Measurements from ENCODE around the gene PTGER1.

The PTGER1 gene

GRCh38 chr19:14432791-14433553 lies 42.2 kb downstream of the PTGER1 start, which contains the start of gene PKN1:
Gene PKN1 (plus strand): TSS chr19:14433306. CDS start chr19:14433522, 216 bp downstream.
- peak within 1 kb of the TSS; percentile 90 for H3K4me3 ChIP-seq (ENCODE audit: low read depth, low read length)
- DNase-seq (ENCODE audit: low read depth): peak; percentile 71
- TF ChIP-seq, protein P1, sequence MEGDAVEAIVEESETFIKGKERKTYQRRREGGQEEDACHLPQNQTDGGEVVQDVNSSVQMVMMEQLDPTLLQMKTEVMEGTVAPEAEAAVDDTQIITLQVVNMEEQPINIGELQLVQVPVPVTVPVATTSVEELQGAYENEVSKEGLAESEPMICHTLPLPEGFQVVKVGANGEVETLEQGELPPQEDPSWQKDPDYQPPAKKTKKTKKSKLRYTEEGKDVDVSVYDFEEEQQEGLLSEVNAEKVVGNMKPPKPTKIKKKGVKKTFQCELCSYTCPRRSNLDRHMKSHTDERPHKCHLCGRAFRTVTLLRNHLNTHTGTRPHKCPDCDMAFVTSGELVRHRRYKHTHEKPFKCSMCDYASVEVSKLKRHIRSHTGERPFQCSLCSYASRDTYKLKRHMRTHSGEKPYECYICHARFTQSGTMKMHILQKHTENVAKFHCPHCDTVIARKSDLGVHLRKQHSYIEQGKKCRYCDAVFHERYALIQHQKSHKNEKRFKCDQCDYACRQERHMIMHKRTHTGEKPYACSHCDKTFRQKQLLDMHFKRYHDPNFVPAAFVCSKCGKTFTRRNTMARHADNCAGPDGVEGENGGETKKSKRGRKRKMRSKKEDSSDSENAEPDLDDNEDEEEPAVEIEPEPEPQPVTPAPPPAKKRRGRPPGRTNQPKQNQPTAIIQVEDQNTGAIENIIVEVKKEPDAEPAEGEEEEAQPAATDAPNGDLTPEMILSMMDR (IDR thresholded peaks at IDR 0.05; ENCODE audit: insufficient read depth, low read depth, low read length, missing control alignments): peak; percentile 8

GRCh38 chr19:14430712-14431111 lies 44.4 kb downstream of the PTGER1 start:
- TF ChIP-seq, protein P1 (IDR thresholded peaks at IDR 0.05; ENCODE audit: insufficient read depth, low read depth, low read length, missing control alignments): no peak
- no peak overlapping the region for H3K4me3 ChIP-seq (ENCODE audit: low read depth, low read length)
- DNase-seq (ENCODE audit: low read depth): no peak

DNA sequence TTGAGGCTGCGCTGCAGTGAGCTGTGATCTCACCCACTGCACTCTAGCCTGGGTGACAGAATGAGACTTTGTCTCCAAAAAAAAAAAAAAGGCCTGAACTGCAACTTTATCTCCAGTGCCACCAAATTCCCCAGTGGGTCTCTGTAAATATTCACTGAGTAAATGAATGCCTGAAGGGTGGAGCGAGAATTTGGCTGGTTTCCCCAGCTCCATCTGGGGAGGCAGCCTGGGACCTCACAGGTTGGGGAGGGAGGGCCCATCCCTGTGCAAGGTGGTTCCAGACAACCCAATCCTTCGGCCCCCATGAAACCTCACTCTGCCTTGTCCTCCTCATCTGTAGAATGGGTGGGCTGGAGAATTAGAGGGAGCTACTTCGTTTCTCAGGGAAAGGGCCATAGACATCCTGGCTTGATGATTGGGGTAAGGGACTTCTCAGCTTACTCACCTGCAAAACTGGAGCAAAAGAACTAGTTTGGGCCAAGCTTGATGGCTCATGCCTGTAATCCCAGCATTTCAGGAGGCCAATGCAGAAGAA lies 46.2 kb downstream of the PTGER1 start:
- H3K4me3 ChIP-seq (ENCODE audit: low read depth, low read length): no peak overlapping the region
- TF ChIP-seq, protein P1 (IDR thresholded peaks at IDR 0.05; ENCODE audit: insufficient read depth, low read depth, low read length, missing control alignments): no peak
- DNase-seq (ENCODE audit: low read depth): no peak

DNA sequence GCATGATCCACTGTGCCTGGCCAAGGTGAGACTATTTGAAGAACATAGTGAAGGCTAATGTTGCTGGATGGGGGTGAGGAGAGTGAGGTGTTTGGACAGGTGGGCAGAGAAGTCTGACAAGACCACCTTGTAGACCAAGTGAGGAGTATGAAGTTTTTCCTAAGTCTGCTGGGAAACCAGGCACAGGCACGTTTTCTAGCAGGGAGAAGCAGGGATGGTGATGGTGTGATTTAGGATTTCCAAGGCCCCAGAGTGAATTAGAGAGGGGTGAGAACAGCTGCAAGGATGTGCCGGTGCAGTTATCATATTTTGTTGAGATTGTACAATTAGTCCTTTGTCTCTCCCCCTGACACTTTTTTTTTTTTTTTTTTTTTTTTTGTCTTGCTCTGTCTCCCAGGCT lies 47.7 kb downstream of the PTGER1 start:
- no peak for DNase-seq (ENCODE audit: low read depth)
- H3K4me3 ChIP-seq (ENCODE audit: low read depth, low read length): no peak overlapping the region
- TF ChIP-seq, protein P1 (IDR thresholded peaks at IDR 0.05; ENCODE audit: insufficient read depth, low read depth, low read length, missing control alignments): no peak

DNA sequence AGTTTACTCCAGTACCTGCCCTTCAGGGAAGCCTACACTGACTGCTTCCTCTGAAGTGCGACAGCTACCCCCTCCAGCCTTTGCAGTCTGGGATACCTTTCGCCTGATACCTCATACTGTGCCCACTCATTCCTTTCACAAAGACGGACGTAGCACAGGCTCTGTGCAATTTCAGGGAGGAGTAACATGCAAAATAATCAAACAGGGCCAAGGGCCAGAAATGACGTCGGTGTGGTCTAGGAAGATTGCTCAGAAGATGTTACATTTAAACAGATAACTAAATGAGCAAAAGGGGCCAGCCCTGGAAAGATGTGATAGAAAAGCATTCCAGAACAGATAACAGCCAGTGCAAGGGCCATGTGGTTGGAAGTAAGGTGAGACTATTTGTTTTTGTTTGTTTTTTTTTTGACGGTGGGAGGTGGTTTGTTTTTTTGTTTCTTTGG lies 49.4 kb downstream of the PTGER1 start:
- no peak overlapping the region for H3K4me3 ChIP-seq (ENCODE audit: low read depth, low read length)
- TF ChIP-seq, protein P1 (IDR thresholded peaks at IDR 0.05; ENCODE audit: insufficient read depth, low read depth, low read length, missing control alignments): no peak
- DNase-seq (ENCODE audit: low read depth): no peak
